ENCODE data around the gene PDHX. TPM values are rescaled to one million over a fixed set of nuclear protein-coding genes. Genes with fewer than 3 reads are reported as not detected.
A peak's percentile ranks its signal among the peaks of the same experiment; 100 is the strongest.

Gene PDHX
- 13.8 and 26.0 TPM in 2 replicates for total RNA-seq (2014; rRNA removed; shearing (Covaris generic); ENCODE audit: low replicate concordance)

- peak within 1 kb of the TSS; percentile 73 for H3K27ac ChIP-seq (ENCODE audit: low read length)
- peak within 1 kb of the TSS; percentile 84 for H3K4me3 ChIP-seq (ENCODE audit: low read length)
- H4K20me1 ChIP-seq (ENCODE audit: insufficient read depth, low read depth, low read length): peaks cover 8% of the 10 kb centered on the region; the same call in 1 of the 2 replicates
- H3K27me3 ChIP-seq (ENCODE audit: low read length): no peaks in the 10 kb centered on the region
- H3K79me2 ChIP-seq (ENCODE audit: low read length): peaks cover 90% of the 10 kb centered on the region
- H3K9ac ChIP-seq (ENCODE audit: low read length): peak within 1 kb of the TSS; percentile 86
- H2AFZ ChIP-seq (ENCODE audit: low read length): peak within 1 kb of the TSS; percentile 85
- no peaks in the 10 kb centered on the region for H3K9me3 ChIP-seq (ENCODE audit: low read length)
- H3K4me2 ChIP-seq (ENCODE audit: low read depth, low read length, poor library complexity, severe bottlenecking): peak within 1 kb of the TSS; percentile 94
- H3K4me1 ChIP-seq (ENCODE audit: low read length): peaks cover 37% of the 10 kb centered on the region
- no peaks in the 10 kb centered on the region for H3K9me2 ChIP-seq (replicated peaks; ENCODE audit: insufficient read depth, low read length)
- peaks cover 9% of the 10 kb centered on the region for H3K36me3 ChIP-seq (ENCODE audit: insufficient read depth, low read length)
- peak; percentile 99 for DNase-seq
These were observed at the start of gene PDHX, which contains the start of gene APIP for GRCh38 chr11:34916015-34916842. PDHX (plus strand) TSS chr11:34916618; CDS start chr11:34916656, 38 bp downstream. APIP (minus strand) TSS chr11:34916379; CDS start chr11:34916284, 95 bp downstream.

- Histone ChIP-seq H4K20me1 (ENCODE audit: insufficient read depth, low read depth, low read length) (no peaks in the 10 kb centered on the region), H3K79me2 (ENCODE audit: low read length) (no peaks in the 10 kb centered on the region), H3K27me3 (ENCODE audit: low read length) (no peaks in the 10 kb centered on the region), H3K9me2 (replicated peaks; ENCODE audit: insufficient read depth, low read length) (no peaks in the 10 kb centered on the region), H3K4me3 (ENCODE audit: low read length) (no peak overlapping the region), H3K27ac (ENCODE audit: low read length) (no peak overlapping the region), H3K4me1 (ENCODE audit: low read length) (0 out of 2 replicates have a peak, but pooled peaks cover 7% of the 10 kb centered on the region), H3K9me3 (ENCODE audit: low read length) (no peaks in the 10 kb centered on the region), H3K36me3 (ENCODE audit: insufficient read depth, low read length) (no peaks in the 10 kb centered on the region), H3K4me2 (ENCODE audit: low read depth, low read length, poor library complexity, severe bottlenecking) (no peak overlapping the region), H2AFZ (ENCODE audit: low read length) (no peak overlapping the region), H3K9ac (ENCODE audit: low read length) (no peak overlapping the region)
- peak; percentile 51 for DNase-seq
These were observed 47.0 kb upstream of the PDHX start for GRCh38 chr11:34869425-34869824.

DNA sequence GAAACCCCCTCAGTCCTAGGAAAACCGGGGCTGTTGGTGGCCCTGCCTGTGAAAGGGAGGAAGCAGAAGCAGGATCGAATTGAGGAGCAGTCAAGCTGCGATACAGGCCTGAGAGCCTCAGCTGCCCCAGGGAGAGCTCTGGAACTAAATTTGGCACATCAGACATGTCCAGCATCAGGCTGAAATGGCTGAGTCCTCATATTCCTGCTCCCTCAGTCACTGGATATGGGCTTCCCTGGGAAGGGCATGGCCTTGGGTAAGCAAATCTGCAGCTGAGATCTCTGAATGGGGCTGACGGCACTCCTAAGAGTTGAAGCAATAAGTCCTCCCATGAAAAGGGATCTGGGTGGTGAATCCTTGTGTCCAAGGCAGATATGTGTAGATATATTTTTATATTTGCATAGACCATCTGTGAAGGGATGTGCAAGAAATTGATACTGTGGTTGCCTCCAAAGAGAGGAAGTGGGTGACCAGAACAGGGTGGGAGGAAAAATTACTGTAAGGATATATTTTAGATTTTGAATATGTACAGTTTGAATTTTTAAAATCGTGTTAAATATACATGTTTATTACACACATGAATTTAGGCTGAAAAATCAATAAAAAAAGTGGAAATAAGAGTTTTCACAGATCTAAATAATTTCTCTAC is 45.7 kb upstream of the PDHX start:
- no peak overlapping the region for H3K4me3 ChIP-seq (ENCODE audit: low read length)
- H2AFZ ChIP-seq (ENCODE audit: low read length): no peak overlapping the region
- H3K27ac ChIP-seq (ENCODE audit: low read length): no peak overlapping the region

GRCh38 chr11:34874202-34874601 is 42.2 kb upstream of the PDHX start:
- H3K27me3 ChIP-seq (ENCODE audit: low read length): no peaks in the 10 kb centered on the region
- no peaks in the 10 kb centered on the region for H3K9me2 ChIP-seq (replicated peaks; ENCODE audit: insufficient read depth, low read length)
- H3K79me2 ChIP-seq (ENCODE audit: low read length): no peaks in the 10 kb centered on the region
- 0 out of 2 replicates have a peak, but pooled peaks cover 7% of the 10 kb centered on the region for H3K4me1 ChIP-seq (ENCODE audit: low read length)
- H2AFZ ChIP-seq (ENCODE audit: low read length): no peak overlapping the region
- H3K4me2 ChIP-seq (ENCODE audit: low read depth, low read length, poor library complexity, severe bottlenecking): no peak overlapping the region
- no peak overlapping the region for H3K4me3 ChIP-seq (ENCODE audit: low read length)
- no peaks in the 10 kb centered on the region for H3K36me3 ChIP-seq (ENCODE audit: insufficient read depth, low read length)
- no peaks in the 10 kb centered on the region for H3K9me3 ChIP-seq (ENCODE audit: low read length)
- no peak overlapping the region for H3K27ac ChIP-seq (ENCODE audit: low read length)
- no peak for DNase-seq
- H4K20me1 ChIP-seq (ENCODE audit: insufficient read depth, low read depth, low read length): no peaks in the 10 kb centered on the region
- H3K9ac ChIP-seq (ENCODE audit: low read length): no peak overlapping the region

More for the DNA sequence above, 45.7 kb upstream of the PDHX start:
- Histone ChIP-seq H3K36me3 (ENCODE audit: insufficient read depth, low read length) (no peaks in the 10 kb centered on the region), H3K27me3 (ENCODE audit: low read length) (no peaks in the 10 kb centered on the region), H3K4me2 (ENCODE audit: low read depth, low read length, poor library complexity, severe bottlenecking) (no peak overlapping the region), H4K20me1 (ENCODE audit: insufficient read depth, low read depth, low read length) (no peaks in the 10 kb centered on the region), H3K9ac (ENCODE audit: low read length) (no peak overlapping the region), H3K9me3 (ENCODE audit: low read length) (no peaks in the 10 kb centered on the region), H3K79me2 (ENCODE audit: low read length) (no peaks in the 10 kb centered on the region), H3K9me2 (replicated peaks; ENCODE audit: insufficient read depth, low read length) (no peaks in the 10 kb centered on the region), H3K4me1 (ENCODE audit: low read length) (0 out of 2 replicates have a peak, but pooled peaks cover 7% of the 10 kb centered on the region)
- no peak for DNase-seq

DNA sequence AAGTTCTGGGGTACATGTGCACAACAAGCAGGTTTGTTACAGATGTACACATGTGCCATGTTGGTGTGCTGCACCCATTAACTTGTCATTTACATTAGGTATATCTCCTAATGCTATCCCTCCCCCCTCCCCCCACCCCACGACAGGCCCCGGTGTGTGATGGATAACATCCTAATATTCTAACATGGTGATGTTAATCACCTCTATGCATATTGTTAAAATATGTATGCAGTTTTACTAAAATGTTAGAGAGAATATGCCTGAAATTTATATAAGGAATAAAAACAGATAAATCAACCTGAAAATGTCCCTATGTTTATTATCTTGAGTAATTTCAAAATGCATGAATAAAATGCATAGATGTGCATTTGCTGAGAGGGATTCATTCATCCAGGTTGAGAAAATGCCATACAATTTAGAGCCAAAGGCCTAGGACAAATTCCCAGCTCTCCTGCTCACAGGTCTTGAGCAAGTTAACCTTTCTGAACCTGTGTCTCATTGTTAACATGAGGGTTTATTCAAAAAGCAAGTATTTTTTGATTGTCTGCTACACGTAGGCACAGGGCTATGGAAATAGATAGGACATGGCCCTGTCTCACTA is 38.9 kb upstream of the PDHX start:
- no peak overlapping the region for H3K4me3 ChIP-seq (ENCODE audit: low read length)
- no peaks in the 10 kb centered on the region for H3K4me1 ChIP-seq (ENCODE audit: low read length)
- no peak overlapping the region for H3K27ac ChIP-seq (ENCODE audit: low read length)
- no peak overlapping the region for H2AFZ ChIP-seq (ENCODE audit: low read length)
- H3K9me2 ChIP-seq (replicated peaks; ENCODE audit: insufficient read depth, low read length): no peaks in the 10 kb centered on the region
- no peaks in the 10 kb centered on the region for H3K79me2 ChIP-seq (ENCODE audit: low read length)
- H4K20me1 ChIP-seq (ENCODE audit: insufficient read depth, low read depth, low read length): no peaks in the 10 kb centered on the region
- H3K36me3 ChIP-seq (ENCODE audit: insufficient read depth, low read length): peaks cover 8% of the 10 kb centered on the region; the same call in 1 of the 2 replicates
- no peaks in the 10 kb centered on the region for H3K27me3 ChIP-seq (ENCODE audit: low read length)
- H3K9ac ChIP-seq (ENCODE audit: low read length): no peak overlapping the region
- H3K4me2 ChIP-seq (ENCODE audit: low read depth, low read length, poor library complexity, severe bottlenecking): no peak overlapping the region
- no peaks in the 10 kb centered on the region for H3K9me3 ChIP-seq (ENCODE audit: low read length)
- no peak for DNase-seq

- no peak overlapping the region for H3K9ac ChIP-seq (ENCODE audit: low read length)
These were observed 34.5 kb upstream of the PDHX start for GRCh38 chr11:34881900-34882299.

GRCh38 chr11:34886609-34887008 is 29.8 kb upstream of the PDHX start:
- no peaks in the 10 kb centered on the region for H3K4me1 ChIP-seq (ENCODE audit: low read length)
- H4K20me1 ChIP-seq (ENCODE audit: insufficient read depth, low read depth, low read length): no peaks in the 10 kb centered on the region
- H2AFZ ChIP-seq (ENCODE audit: low read length): no peak overlapping the region
- H3K27ac ChIP-seq (ENCODE audit: low read length): no peak overlapping the region
- no peaks in the 10 kb centered on the region for H3K9me2 ChIP-seq (replicated peaks; ENCODE audit: insufficient read depth, low read length)
- H3K79me2 ChIP-seq (ENCODE audit: low read length): no peaks in the 10 kb centered on the region
- peaks cover 23% of the 10 kb centered on the region; the same call in 1 of the 2 replicates for H3K36me3 ChIP-seq (ENCODE audit: insufficient read depth, low read length)
- no peak for DNase-seq
- no peak overlapping the region for H3K4me2 ChIP-seq (ENCODE audit: low read depth, low read length, poor library complexity, severe bottlenecking)
- H3K9me3 ChIP-seq (ENCODE audit: low read length): no peaks in the 10 kb centered on the region
- no peaks in the 10 kb centered on the region for H3K27me3 ChIP-seq (ENCODE audit: low read length)
- no peak overlapping the region for H3K4me3 ChIP-seq (ENCODE audit: low read length)
- H3K9ac ChIP-seq (ENCODE audit: low read length): no peak overlapping the region

More at GRCh38 chr11:34881900-34882299, 34.5 kb upstream of the PDHX start:
- DNase-seq: no peak
- no peak overlapping the region for H3K4me3 ChIP-seq (ENCODE audit: low read length)
- H3K79me2 ChIP-seq (ENCODE audit: low read length): no peaks in the 10 kb centered on the region
- H3K9me2 ChIP-seq (replicated peaks; ENCODE audit: insufficient read depth, low read length): no peaks in the 10 kb centered on the region
- H3K27me3 ChIP-seq (ENCODE audit: low read length): no peaks in the 10 kb centered on the region
- no peak overlapping the region for H3K4me2 ChIP-seq (ENCODE audit: low read depth, low read length, poor library complexity, severe bottlenecking)
- no peak overlapping the region for H2AFZ ChIP-seq (ENCODE audit: low read length)
- H3K36me3 ChIP-seq (ENCODE audit: insufficient read depth, low read length): peaks cover 20% of the 10 kb centered on the region; the same call in 1 of the 2 replicates
- H3K9me3 ChIP-seq (ENCODE audit: low read length): no peaks in the 10 kb centered on the region
- no peaks in the 10 kb centered on the region for H4K20me1 ChIP-seq (ENCODE audit: insufficient read depth, low read depth, low read length)
- H3K27ac ChIP-seq (ENCODE audit: low read length): no peak overlapping the region
- no peaks in the 10 kb centered on the region for H3K4me1 ChIP-seq (ENCODE audit: low read length)

DNA sequence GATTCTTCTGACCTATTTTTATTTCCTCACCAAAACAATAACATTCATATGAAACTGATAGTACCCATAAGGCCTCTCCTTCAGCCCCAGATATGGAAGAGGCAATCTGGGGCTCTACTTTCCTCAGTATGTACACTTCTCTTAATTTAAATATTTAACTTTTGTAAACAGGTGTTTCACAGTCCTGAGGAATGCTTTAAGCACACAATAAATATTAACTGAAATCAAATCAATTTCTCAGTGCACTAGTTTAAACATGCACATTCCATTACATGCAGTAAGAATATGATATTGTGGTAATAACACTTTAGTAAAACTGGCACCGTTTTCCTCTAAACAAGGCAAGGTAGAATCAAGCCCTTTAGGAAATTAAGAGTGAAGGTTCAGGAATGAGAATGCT is 29.2 kb upstream of the PDHX start:
- Histone ChIP-seq H3K4me1 (ENCODE audit: low read length) (no peaks in the 10 kb centered on the region), H3K27ac (ENCODE audit: low read length) (no peak overlapping the region)

More for the DNA sequence above, 29.2 kb upstream of the PDHX start:
- DNase-seq: no peak
- Histone ChIP-seq H4K20me1 (ENCODE audit: insufficient read depth, low read depth, low read length) (no peaks in the 10 kb centered on the region), H3K4me2 (ENCODE audit: low read depth, low read length, poor library complexity, severe bottlenecking) (no peak overlapping the region), H3K79me2 (ENCODE audit: low read length) (no peaks in the 10 kb centered on the region; the same call in 1 of the 2 replicates), H3K9me3 (ENCODE audit: low read length) (no peaks in the 10 kb centered on the region), H3K36me3 (ENCODE audit: insufficient read depth, low read length) (peaks cover 17% of the 10 kb centered on the region; the same call in 1 of the 2 replicates), H3K9me2 (replicated peaks; ENCODE audit: insufficient read depth, low read length) (no peaks in the 10 kb centered on the region), H3K27me3 (ENCODE audit: low read length) (no peaks in the 10 kb centered on the region), H3K9ac (ENCODE audit: low read length) (no peak overlapping the region), H2AFZ (ENCODE audit: low read length) (no peak overlapping the region), H3K4me3 (ENCODE audit: low read length) (no peak overlapping the region)
